ENCODE data around the gene CLSTN2. TPM values are rescaled to one million over a fixed set of nuclear protein-coding genes. Genes with fewer than 3 reads are reported as not detected.

CLSTN2 gene
- total RNA-seq, 1 experiment from 2014 or later: 0.02 TPM

DNA sequence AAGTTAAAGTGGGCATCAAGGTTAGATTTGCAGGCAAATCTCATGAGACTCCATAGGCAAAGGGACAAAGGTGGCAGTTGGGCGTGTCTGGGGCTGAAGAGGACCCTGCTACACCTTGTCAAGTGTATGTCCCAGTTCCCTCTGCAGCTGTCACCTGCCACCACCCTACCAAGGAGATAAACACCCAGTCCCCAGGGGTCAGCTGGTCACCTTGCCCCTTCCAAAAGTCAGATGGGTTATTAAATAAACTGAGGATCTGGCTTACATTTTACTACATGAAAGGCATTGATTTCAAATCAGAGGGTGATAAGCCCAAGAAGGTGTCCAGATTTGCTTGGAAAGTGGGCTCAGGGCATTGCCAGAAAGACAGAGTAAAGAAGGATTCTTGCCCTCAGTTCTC, 494.8 kb downstream of the CLSTN2 start:
- CTCF ChIA-PET: no interaction called here

DNA sequence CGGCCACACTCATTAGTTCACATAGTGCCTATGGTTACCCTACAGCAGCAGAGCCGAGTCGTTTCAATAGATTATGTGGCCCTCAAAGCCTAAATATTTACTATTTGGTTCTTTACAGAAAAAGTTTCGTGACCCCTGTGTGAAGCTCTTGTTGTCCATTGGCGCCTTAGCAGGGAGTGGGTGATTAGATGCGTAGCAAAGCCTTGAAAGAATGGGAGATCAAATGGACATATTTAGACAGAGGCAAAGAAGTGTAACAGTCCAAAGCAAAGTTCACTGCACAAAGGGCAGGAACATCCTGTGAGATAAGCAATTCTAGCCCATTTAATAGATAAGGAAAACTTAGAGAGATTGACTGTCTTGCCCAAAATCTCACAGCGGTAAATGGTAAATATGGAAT, 495.5 kb downstream of the CLSTN2 start:
- no peak overlapping the region for H3K4me2 ChIP-seq (ENCODE audit: low read length)
- DNase-seq (ENCODE audit: low read depth, low spot score) (no peak), ATAC-seq (no peak)
- H3K27me3 ChIP-seq (ENCODE audit: insufficient read depth, low read length): peaks cover 49% of the 10 kb centered on the region
- H3K4me3 ChIP-seq (replicated peaks in 1 of 2; ENCODE audit: low read depth in 1 of 2, low read length in 2 of 2): no peak overlapping the region
- ChIA-PET POLR2A (no interaction called here), RAD21 (ENCODE audit: low non-redundant PET in 1 of 2, low total read pairs in 2 of 2, uncharacterized antibody in 2 of 2, unreplicated experiment in 2 of 2) (no interaction called here), CTCF (no interaction called here)
- no TSS peak for BruUV-seq (replicated peaks)
- H3K36me3 ChIP-seq (ENCODE audit: control insufficient read depth in 1 of 2, insufficient read depth in 2 of 2, low read length in 2 of 2): no peaks in the 10 kb centered on the region
- no peaks in the 10 kb centered on the region for H4K20me1 ChIP-seq (ENCODE audit: insufficient read depth)
- H3K27ac ChIP-seq (ENCODE audit: low read depth, low read length): no peak overlapping the region
- no peaks in the 10 kb centered on the region for H3K9me3 ChIP-seq (ENCODE audit: control insufficient read depth in 1 of 2, insufficient read depth in 1 of 2, low read depth in 1 of 2, low read length in 2 of 2)
- H3K9ac ChIP-seq (ENCODE audit: low read length): no peak overlapping the region
- H2AFZ ChIP-seq (ENCODE audit: low read depth, low read length, poor library complexity, severe bottlenecking): no peak overlapping the region
- intact Hi-C loops (cut with micrococcal nuclease): no loop called here
- no peaks in the 10 kb centered on the region for H3K9me2 ChIP-seq (ENCODE audit: insufficient read depth)
- no peaks in the 10 kb centered on the region for H3K4me1 ChIP-seq (ENCODE audit: control insufficient read depth in 1 of 2, insufficient read depth in 2 of 2, low read length in 2 of 2)
- no peaks in the 10 kb centered on the region for H3K79me2 ChIP-seq (ENCODE audit: insufficient read depth, low read length)
- no peak for TF ChIP-seq SP1 (IDR thresholded peaks at IDR 0.05; ENCODE audit: low read depth)
- no peak for TF ChIP-seq FOSL1 (IDR thresholded peaks at IDR 0.05; ENCODE audit: low read depth)
- no peak for TF ChIP-seq YY1 (IDR thresholded peaks at IDR 0.05; ENCODE audit: extremely low read depth, insufficient replicate concordance, low read depth, low read length)
- TF ChIP-seq CEBPB (IDR thresholded peaks at IDR 0.05; ENCODE audit: low read depth): no peak
- TF ChIP-seq EZH2 (IDR thresholded peaks at IDR 0.05): no peak
- no peak for TF ChIP-seq POLR2A (IDR thresholded peaks at IDR 0.05; ENCODE audit: borderline replicate concordance, extremely low read depth, insufficient read depth, insufficient read length)
- no peak for TF ChIP-seq JUND (IDR thresholded peaks at IDR 0.05)
- TF ChIP-seq, protein P1, sequence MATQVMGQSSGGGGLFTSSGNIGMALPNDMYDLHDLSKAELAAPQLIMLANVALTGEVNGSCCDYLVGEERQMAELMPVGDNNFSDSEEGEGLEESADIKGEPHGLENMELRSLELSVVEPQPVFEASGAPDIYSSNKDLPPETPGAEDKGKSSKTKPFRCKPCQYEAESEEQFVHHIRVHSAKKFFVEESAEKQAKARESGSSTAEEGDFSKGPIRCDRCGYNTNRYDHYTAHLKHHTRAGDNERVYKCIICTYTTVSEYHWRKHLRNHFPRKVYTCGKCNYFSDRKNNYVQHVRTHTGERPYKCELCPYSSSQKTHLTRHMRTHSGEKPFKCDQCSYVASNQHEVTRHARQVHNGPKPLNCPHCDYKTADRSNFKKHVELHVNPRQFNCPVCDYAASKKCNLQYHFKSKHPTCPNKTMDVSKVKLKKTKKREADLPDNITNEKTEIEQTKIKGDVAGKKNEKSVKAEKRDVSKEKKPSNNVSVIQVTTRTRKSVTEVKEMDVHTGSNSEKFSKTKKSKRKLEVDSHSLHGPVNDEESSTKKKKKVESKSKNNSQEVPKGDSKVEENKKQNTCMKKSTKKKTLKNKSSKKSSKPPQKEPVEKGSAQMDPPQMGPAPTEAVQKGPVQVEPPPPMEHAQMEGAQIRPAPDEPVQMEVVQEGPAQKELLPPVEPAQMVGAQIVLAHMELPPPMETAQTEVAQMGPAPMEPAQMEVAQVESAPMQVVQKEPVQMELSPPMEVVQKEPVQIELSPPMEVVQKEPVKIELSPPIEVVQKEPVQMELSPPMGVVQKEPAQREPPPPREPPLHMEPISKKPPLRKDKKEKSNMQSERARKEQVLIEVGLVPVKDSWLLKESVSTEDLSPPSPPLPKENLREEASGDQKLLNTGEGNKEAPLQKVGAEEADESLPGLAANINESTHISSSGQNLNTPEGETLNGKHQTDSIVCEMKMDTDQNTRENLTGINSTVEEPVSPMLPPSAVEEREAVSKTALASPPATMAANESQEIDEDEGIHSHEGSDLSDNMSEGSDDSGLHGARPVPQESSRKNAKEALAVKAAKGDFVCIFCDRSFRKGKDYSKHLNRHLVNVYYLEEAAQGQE (IDR thresholded peaks at IDR 0.05; ENCODE audit: low read depth): no peak
- TF ChIP-seq ZNF274 (IDR thresholded peaks at IDR 0.05; ENCODE audit: low read depth, low read length): no peak

More for the DNA sequence above, 494.8 kb downstream of the CLSTN2 start:
- intact Hi-C loops (cut with micrococcal nuclease): no loop called here
- ChIA-PET RAD21 (ENCODE audit: low non-redundant PET in 1 of 2, low total read pairs in 2 of 2, uncharacterized antibody in 2 of 2, unreplicated experiment in 2 of 2) (no interaction called here), POLR2A (no interaction called here)
- peaks cover 50% of the 10 kb centered on the region for H3K27me3 ChIP-seq (ENCODE audit: insufficient read depth, low read length)
- no peak overlapping the region for H3K4me2 ChIP-seq (ENCODE audit: low read length)
- H3K79me2 ChIP-seq (ENCODE audit: insufficient read depth, low read length): no peaks in the 10 kb centered on the region
- ATAC-seq: no peak
- no TSS peak for BruUV-seq (replicated peaks)
- no peak overlapping the region for H3K9ac ChIP-seq (ENCODE audit: low read length)
- DNase-seq (ENCODE audit: low read depth, low spot score): no peak
- TF ChIP-seq, protein P2, sequence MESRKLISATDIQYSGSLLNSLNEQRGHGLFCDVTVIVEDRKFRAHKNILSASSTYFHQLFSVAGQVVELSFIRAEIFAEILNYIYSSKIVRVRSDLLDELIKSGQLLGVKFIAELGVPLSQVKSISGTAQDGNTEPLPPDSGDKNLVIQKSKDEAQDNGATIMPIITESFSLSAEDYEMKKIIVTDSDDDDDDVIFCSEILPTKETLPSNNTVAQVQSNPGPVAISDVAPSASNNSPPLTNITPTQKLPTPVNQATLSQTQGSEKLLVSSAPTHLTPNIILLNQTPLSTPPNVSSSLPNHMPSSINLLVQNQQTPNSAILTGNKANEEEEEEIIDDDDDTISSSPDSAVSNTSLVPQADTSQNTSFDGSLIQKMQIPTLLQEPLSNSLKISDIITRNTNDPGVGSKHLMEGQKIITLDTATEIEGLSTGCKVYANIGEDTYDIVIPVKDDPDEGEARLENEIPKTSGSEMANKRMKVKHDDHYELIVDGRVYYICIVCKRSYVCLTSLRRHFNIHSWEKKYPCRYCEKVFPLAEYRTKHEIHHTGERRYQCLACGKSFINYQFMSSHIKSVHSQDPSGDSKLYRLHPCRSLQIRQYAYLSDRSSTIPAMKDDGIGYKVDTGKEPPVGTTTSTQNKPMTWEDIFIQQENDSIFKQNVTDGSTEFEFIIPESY (IDR thresholded peaks at IDR 0.05; ENCODE audit: extremely low read depth, insufficient replicate concordance, low read length): no peak
- TF ChIP-seq, protein P3, sequence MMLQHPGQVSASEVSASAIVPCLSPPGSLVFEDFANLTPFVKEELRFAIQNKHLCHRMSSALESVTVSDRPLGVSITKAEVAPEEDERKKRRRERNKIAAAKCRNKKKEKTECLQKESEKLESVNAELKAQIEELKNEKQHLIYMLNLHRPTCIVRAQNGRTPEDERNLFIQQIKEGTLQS (IDR thresholded peaks at IDR 0.05): no peak
- TF ChIP-seq EZH2phosphoT487 (IDR thresholded peaks at IDR 0.05; ENCODE audit: borderline replicate concordance) (no peak), TCF7L2 (IDR thresholded peaks at IDR 0.05; ENCODE audit: borderline replicate concordance, extremely low read depth, insufficient read depth, insufficient read length) (no peak), SRF (IDR thresholded peaks at IDR 0.05; ENCODE audit: low read depth) (no peak)
- H3K9me2 ChIP-seq (ENCODE audit: insufficient read depth): no peaks in the 10 kb centered on the region
- no peaks in the 10 kb centered on the region for H3K36me3 ChIP-seq (ENCODE audit: control insufficient read depth in 1 of 2, insufficient read depth in 2 of 2, low read length in 2 of 2)
- H3K9me3 ChIP-seq (ENCODE audit: control insufficient read depth in 1 of 2, insufficient read depth in 1 of 2, low read depth in 1 of 2, low read length in 2 of 2): no peaks in the 10 kb centered on the region
- no peak overlapping the region for H2AFZ ChIP-seq (ENCODE audit: low read depth, low read length, poor library complexity, severe bottlenecking)
- no peaks in the 10 kb centered on the region for H4K20me1 ChIP-seq (ENCODE audit: insufficient read depth)
- H3K27ac ChIP-seq (ENCODE audit: low read depth, low read length): no peak overlapping the region
- no peak overlapping the region for H3K4me3 ChIP-seq (replicated peaks in 1 of 2; ENCODE audit: low read depth in 1 of 2, low read length in 2 of 2)
- no peaks in the 10 kb centered on the region for H3K4me1 ChIP-seq (ENCODE audit: control insufficient read depth in 1 of 2, insufficient read depth in 2 of 2, low read length in 2 of 2)

Measured in HCT116 (cell line).